Measurements from ENCODE around the gene GET3. TPM values are rescaled to one million over a fixed set of nuclear protein-coding genes. Genes with fewer than 3 reads are reported as not detected.

The GET3 gene
- total RNA-seq, 1 experiment from 2014 or later: 263 TPM

DNA sequence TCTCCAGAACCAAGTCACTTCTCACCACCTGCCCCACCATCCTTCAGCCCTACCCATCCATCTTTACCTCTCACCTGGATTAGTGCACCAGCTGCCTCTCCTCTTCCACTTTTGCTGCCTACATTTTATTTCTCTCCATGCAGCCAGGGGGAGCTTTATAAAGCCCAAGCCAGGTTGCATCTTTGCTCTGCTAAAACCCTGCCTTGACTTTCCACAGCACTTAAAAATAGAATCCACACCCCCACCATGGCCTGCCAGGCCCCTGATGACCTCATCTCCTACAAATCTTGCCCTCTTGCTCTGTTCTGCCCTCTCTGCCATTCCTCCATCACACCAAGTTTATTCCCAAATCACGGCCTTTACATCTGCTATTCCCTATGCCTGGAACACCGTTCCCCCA lies 36.3 kb downstream of the GET3 start:
- in situ Hi-C loops (cut with HindIII; ENCODE audit: low sequenced_read_pairs): no loop called here

DNA sequence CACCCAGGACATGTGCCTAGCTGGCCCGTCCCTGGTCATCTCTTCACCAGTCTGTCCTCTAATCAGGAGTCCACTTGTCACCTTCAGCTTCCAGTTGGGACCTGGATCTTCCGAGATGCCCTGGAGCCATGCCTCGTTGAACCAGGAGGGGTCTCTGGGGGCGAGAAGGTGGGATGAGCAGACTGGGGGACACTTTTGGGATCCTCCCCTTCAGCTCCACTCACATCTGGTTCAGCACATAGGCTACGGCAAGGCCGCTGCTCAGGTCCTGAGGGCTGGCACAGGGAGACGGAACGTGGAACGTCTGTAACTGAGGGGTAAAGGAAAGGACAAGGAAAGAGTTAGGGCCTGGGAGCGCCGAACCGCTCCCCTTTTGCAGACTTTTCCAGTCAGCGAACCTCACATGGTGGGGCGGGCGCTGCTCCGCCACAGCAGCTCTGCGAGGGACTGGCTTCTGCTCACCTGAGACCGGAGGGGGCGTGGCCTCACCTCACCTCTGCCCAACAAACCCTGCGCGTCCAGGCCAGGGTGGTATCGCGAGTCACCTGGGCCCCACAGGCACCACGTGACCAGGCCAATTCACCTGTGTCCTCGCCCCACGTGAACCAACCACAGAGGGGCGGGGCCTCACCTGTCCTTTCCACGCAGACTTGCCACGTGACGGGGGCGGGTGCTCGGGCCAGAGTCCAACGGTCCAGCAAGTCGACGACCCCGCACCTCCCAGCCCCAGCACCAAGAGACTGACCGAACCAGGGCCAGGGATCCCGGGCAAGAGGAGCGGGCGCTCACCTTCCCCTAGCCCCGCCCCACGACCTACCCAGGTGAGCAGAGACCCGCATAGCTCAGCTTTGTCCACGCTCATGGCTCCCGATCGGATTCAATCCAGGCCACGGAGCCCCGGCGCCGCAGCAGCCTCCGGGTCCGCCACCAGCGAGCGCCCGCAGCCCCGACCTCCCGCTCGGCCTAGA lies 37.6 kb downstream of the GET3 start, which contains the start of gene HOOK2:
TSS of gene HOOK2 (minus strand) at position 965 of the 968 bp plus-strand sequence. CDS start at position 862, 103 bp downstream.
- in situ Hi-C loops (cut with HindIII; ENCODE audit: low sequenced_read_pairs): no loop called here
- DNase-seq (ENCODE audit: low spot score): peak; percentile 52

More for the DNA sequence above, 36.3 kb downstream of the GET3 start:
- no peak for DNase-seq (ENCODE audit: low spot score)

DNA sequence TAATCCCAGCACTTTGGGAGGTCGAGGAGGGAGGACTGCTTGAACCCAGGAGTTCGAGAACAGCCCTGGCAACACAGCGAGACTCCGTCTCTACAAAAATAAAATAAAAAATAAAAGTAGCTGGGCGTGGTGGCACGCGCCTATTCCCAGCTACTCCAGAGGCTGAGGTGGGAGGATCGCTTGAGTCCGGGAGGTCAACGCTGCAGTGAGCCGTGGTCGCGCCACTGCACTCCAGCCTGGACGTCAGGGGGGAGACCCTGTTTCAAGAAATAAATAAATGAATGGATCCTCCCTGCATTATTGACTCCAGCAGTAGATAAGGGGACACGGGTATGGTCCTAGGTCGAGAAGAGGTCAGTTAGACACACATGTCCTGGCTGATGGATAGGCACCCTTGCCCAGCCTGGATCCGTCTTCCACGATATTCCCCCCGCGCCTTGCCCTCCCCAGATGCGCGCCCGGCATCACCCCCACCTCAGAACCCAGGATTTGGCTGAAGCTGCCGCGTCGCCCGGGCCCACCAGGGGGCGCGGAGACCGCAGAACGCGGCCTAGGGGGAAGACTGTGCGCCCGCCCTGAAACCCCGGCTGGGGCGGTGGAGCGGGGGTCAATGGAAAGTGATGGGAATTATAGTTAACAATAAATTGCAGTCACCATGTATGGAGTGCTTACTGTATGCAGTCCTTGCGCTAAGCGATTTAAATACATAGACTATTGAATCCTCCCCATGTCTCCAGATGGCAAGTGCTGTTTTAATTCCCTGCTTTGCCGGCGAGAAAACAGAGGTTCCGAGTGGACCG lies 40.1 kb downstream of the GET3 start:
- DNase-seq (ENCODE audit: low spot score): peak; percentile 77
- in situ Hi-C loops (cut with HindIII; ENCODE audit: low sequenced_read_pairs): no loop called here

DNA sequence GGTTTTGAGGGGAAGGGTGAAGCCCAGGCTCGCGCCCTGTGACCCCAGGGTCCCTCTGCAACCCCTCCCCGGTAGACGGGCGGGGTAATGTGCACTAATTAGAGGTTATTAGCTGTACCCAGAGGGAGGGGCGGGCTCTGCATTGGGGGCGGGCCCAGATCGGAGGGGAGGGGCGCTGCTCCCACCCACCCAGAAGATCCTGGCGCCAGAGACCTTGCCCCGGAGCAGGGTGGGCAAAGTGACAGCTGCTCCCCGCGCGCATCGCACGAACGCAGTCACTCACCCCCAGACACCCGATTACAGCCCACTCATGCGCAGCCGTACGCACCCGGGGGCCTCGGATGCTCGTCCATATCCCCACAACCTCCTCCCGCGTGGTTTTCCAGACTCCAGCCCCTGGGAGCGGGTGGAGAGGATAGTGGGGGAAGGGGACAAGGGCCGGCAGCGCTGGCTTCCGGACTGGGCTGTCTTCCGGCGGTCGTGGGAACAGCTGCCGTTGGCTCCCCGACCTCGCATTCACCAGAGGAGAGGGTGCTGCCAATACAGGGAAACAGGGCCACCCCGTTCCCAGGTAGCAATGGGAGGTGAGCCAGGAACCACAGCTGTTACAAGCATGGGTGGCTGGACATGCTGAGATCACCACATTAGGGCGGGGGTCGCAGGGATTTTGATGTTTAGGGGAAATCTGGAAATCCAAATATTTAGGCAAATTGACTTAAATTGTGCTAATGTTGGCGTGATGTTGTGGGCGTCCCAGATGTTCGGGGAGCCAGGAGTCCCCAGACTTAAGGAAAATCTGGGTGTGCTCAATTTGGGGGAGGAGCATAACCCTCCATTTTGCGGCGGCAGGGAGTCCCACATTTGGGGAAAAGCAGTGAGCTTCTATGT lies 41.0 kb downstream of the GET3 start:
- DNase-seq (ENCODE audit: low spot score): peak; percentile 56
- in situ Hi-C loops (cut with HindIII; ENCODE audit: low sequenced_read_pairs): no loop called here

DNA sequence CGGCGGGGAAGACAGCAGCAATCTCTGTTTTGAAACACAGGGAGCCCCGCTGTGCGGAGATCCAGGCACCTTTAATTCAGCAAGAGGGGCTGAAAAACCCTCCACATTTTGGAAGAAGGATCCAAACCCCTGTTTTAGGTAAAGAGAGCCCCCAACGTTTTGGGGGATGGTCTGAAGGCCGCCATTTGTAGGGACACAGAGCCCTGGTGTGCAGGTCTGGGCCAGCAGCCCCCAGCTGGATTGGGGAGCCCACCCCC lies 41.5 kb downstream of the GET3 start:
- in situ Hi-C loops (cut with HindIII; ENCODE audit: low sequenced_read_pairs): no loop called here
- no peak for DNase-seq (ENCODE audit: low spot score)

DNA sequence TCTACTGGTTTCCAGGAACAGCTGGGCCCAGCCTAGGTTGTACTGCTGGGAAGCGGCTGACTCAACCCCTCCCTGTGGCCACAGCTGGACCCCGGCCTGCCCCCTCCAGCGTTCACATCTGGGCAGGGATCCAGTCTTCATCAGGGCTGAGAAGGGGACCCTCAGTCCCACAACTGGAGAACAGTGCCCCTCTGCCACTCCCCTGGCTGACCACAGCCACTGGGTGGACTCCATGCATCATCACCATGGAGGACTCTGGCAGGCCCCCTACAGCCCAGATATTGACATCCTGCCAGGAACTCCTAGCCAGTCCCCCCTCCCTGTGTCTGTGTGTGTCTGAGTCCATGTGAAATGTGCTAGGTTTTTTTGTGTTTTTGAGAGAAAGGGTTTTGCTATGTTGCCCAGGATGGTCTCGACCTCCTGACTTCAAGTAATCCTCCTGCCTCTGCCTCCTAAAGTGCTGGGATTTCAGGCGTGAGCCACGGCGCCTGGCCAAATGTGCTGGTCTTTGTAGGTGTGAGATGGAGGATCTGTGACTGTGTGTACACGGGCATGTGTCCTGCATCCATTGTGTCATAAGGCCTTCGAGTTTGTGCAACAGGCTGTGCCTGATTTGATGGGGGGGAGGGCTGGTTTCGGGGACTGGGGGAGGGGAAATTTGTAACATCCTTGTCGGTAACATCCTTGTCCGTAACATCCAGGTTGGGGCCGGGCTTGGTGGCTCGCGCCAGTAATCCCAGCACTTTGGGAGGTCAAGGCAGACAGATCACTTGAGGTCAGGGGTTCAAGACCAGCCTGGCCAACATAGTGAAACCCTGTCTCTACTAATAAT lies 42.1 kb downstream of the GET3 start:
- peak; percentile 63 for DNase-seq (ENCODE audit: low spot score)
- in situ Hi-C loops (cut with HindIII; ENCODE audit: low sequenced_read_pairs): no loop called here

DNA sequence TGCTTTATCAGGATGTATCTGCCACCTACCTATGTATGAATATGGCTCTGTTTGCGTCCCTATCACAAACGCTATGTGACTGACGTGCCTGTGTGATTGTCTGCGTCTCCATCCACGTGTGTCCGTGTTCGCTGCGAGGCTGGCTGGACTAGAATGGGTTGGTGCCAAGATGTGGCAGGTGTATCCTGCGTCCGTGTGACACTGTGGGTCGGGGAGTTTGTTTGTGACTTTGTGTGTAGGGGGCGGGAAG lies 44.8 kb downstream of the GET3 start:
- in situ Hi-C loops (cut with HindIII; ENCODE audit: low sequenced_read_pairs): no loop called here
- no peak for DNase-seq (ENCODE audit: low spot score)

DNA sequence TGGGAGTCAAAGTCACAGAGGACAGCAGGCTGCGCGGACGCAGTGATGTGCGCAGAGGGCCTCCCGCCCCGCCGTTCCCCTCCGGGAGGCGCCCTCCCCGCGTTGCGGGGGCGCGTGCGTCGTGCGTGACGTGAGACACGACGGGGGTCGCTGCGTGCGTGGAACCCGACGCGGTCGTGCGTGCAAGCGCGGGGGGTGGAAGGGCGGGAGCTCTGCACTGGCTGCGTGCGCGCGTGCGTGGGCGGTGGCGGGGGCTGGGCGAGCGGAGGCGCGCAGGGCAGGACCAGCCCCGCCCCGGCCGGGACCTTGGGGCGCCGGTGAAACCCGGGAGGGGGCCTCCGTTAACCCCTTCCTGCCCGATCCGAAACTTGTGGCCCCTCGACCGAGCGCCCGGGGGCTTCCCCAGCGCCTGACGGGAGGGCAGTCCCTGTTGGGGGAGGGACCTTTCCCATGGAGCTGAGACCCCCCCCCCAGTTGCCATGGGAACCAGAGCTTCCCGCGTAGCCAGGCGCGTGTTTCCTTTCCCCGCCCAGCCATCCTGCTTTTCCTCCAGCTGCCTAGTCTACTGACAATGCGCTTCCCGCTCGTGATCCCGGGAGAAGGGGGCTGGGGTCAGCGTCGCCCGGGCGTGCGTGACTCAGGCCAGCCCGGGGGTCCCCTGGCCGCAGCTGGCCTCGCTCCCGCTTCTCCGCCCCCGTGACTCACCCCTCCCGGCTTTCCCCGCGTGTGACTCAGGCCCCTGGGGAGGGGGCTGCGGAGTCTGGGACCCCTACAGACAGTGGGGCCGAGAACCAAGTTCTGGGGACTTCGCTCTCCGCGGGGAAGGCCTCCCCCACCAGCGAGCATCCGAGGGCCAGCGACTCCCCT lies 45.4 kb downstream of the GET3 start:
- DNase-seq (ENCODE audit: low spot score): peak; percentile 93

DNA sequence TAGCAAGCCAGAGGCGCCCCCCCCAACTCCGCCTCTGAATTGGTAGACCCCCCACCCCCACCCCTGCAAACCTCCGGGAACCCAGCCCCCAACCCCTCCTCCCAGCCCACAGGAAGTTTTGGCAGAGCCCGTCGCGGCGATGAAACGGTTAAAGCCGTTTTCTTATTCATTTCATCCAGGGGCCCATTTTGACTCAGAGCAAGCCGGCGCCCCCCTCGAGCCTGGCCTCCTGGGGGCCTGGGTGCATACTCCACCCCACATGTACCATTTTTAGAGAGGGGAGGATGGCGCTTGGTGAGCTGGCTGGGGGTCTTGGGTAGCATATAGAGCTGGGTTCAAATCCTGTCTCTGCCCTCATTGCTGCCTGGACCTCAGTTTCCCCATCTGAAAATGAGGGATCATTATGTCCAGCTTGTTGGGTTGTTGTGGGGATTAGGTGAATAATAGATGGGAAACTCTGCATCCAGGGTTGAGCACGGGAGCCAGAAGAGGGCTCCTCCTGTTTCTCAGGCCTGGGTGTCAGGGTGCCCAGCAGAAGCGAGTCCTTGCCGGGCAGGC lies 46.1 kb downstream of the GET3 start:
- DNase-seq (ENCODE audit: low spot score): no peak
- in situ Hi-C loops (cut with HindIII; ENCODE audit: low sequenced_read_pairs): no loop called here

More for the DNA sequence above, 45.4 kb downstream of the GET3 start:
- in situ Hi-C loops (cut with HindIII; ENCODE audit: low sequenced_read_pairs): no loop called here

DNA sequence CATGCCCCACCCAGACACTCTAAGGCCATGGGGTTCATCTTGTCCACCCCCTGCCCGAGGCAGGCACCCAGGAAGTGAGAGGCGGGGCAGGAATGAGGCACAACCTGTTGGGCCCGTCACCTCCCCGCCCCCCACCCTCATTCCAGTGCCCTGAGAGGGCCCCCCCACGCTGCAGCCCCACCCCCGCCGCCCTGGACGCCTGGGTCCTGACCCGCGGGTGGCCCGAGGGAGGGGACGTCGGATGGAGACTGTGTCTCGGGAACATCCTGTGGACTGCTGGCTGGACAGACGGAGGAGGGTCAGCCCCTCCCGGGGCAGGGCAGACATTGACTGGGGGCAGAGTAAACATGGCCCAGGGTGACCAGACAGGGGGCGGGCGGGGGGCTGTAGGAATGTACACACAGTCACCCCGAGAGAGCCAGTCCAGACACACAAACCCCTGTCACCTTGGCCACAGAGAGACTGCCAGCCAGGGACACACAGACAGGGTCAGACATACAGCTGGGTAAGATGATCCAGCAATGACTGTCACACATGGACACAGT lies 46.6 kb downstream of the GET3 start:
- in situ Hi-C loops (cut with HindIII; ENCODE audit: low sequenced_read_pairs): no loop called here
- no peak for DNase-seq (ENCODE audit: low spot score)

DNA sequence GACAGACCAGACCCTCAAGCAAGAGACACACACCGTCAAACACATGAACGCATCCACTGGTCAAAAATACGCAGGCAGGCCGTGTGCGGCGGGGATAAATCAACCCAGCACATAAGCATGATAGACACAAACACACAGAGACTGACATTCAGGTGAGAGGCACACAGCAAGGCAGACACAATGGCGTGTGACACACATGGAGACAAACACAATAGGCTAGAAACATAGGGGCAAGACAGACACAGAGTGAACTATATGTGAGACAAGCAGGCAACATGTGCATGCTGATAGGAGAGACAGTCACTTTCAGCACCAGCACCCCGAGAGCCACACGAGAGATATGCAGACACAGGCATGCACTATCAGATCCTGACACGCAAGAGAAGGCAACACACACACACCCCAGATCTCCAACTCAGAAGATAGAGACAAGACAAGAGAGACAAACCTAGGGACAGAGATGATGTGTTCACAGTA lies 47.1 kb downstream of the GET3 start:
- DNase-seq (ENCODE audit: low spot score): no peak
- in situ Hi-C loops (cut with HindIII; ENCODE audit: low sequenced_read_pairs): no loop called here

DNA sequence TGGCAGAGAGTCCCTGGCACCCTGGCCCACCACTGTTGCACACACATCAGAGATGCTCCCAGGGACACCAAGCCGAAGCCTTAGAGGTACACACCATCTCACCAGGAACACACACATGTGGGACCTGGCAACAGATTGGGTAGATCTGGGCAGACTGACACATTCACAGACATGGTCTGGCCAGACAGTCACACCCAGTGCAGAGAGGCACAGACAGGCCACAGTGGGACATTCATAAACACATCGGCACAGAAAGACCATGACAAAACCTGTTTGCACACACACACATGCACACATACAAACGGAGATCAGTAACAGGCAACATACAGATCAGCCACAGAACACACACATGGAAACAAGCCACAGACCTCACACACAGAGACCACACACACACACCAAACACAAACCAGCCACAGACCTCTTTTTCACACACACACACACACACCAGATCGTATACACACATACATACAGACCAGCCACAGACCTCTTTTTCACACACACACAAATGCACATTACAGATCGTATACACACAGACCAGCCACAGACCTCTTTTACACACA lies 47.7 kb downstream of the GET3 start:
- DNase-seq (ENCODE audit: low spot score): no peak
- in situ Hi-C loops (cut with HindIII; ENCODE audit: low sequenced_read_pairs): no loop called here

DNA sequence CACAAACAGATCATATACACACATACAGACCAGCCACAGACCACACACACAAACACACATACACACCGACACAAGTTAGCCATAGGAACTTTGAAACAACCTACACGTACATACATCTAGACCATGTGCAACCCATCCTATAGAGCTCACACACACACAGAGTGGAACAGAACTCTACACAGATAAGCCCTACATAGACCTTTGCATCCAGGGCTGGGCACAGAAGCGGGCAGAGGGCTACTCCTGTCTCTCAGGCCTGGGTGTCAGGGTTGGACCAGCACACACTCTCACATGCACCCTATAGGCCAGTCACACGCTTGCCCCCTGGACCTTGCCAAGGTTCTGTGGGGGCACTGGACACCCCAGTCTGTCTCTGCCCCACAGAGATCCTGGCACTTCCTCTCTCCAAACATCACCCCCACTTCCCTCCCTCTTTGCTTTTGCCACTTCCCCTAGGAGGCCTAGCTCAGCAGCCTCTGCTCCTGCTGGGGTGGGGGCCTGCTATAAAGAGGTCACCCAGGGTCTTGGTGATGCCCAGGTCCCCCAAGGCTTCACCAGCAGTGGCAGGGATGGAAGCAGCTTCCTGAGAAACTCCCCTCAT lies 48.2 kb downstream of the GET3 start:
- no peak for DNase-seq (ENCODE audit: low spot score)
- in situ Hi-C loops (cut with HindIII; ENCODE audit: low sequenced_read_pairs): no loop called here

DNA sequence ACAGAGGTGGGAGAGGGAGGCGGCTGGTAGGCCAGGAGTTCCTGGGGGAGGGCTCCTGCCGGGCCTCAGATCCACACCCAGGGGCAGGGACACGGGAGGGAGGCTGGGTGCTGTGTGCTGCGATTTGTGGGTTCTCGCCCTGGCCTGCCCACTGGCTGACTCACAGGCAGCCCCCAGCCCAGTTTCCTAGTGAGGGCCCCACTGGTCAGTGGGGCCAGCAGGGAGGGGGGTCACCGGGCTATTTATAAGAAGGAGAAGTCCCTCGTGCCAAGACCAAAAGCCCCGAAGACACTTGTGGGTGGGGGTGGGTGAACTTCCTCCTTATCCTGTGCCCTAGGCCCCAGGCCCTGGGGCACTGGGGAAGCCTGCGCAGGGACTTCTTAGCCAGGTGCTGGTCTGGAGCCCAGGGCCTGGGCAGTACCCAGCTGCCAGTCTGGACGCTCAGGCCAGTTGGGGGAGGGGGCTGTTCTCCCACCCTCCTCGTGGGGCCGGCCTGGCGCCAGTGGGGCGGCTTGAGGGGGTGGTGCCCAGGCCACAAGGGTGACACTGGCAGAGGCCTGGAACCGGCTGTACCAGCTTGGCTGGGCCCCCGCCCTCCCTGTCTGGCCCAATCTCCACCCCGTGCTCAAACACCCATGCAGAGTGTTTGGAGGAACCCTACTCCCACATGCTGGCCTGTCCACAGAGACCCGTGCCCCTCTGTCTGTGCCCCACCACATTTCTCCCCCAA lies 49.0 kb downstream of the GET3 start:
- in situ Hi-C loops (cut with HindIII; ENCODE audit: low sequenced_read_pairs): no loop called here
- DNase-seq (ENCODE audit: low spot score): no peak

DNA sequence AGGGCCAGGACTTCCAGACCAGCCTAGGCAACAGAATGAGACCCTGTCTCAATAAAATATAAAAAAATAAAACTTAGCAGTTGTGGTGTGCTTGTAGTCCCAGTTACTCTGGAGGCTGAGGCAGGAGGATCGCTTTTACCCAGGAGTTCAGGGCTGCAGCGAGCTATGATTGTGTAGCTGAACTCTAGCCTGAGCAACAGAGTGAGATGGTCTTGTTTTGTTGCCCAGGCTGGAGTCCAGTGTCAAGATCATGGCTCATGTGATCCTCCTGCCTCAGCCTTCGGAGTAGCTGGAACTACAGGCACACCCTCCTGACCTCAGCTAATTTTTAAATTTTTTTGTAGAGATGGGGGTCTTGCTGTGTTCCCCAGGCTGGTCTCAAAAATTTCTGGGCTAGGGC lies 49.7 kb downstream of the GET3 start:
- in situ Hi-C loops (cut with HindIII; ENCODE audit: low sequenced_read_pairs): no loop called here

DNA sequence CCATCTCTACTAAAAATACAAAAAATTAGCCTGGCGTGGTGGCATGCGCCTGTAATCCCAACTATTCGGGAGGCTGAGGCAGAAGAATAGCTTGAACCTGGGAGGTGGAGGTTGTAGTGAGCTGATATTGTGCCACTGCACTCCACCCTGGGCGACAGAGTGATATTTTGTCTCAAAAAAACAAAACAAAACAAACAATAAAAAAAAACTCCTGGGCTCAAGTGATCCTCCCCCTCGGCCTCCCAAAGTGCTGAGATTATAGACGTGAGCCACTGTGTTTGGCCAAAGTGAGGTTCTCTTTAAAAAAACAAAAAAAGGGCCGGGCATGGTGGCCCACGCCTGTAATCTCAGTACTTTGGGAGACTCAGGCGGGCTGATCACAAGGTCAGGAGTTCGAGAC lies 50.2 kb downstream of the GET3 start:
- no peak for DNase-seq (ENCODE audit: low spot score)
- in situ Hi-C loops (cut with HindIII; ENCODE audit: low sequenced_read_pairs): no loop called here

More for the DNA sequence above, 49.7 kb downstream of the GET3 start:
- DNase-seq (ENCODE audit: low spot score): no peak
